Measurements from ENCODE around the gene DDX60. TPM values are rescaled to one million over a fixed set of nuclear protein-coding genes. Genes with fewer than 3 reads are reported as not detected.

Gene DDX60
- total RNA-seq, 1 experiment from 2014 or later = 9.2 TPM

DNA sequence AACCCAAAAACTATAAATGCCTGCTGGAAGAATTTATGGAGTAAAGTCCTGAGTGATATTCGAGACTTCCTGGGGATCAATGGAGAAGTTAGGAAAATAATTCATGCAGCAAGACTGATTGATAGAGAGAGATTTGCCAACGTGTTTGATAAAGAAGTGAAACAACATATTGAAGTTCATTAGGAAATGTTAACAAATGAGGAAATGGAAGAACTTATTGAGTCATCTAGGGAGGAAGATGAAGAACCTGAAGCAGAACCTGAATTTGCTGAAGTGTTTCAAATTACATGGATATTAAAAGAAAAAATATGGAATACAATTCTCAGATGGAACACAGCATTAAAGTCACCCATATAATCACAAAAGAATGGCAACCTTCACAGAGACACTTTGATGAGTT, 39.0 kb downstream of the DDX60 start:
- H3K79me2 ChIP-seq (ENCODE audit: low read length) = no peaks in the 10 kb centered on the region
- H3K9me2 ChIP-seq (replicated peaks; ENCODE audit: insufficient read depth, low read length) = no peaks in the 10 kb centered on the region
- H3K9me3 ChIP-seq (ENCODE audit: low read length) = no peaks in the 10 kb centered on the region
- no peak for DNase-seq
- H3K4me3 ChIP-seq (ENCODE audit: low read length) = no peak overlapping the region
- no peaks in the 10 kb centered on the region for H3K4me1 ChIP-seq (ENCODE audit: low read length)
- H3K36me3 ChIP-seq (ENCODE audit: insufficient read depth, low read length) = no peaks in the 10 kb centered on the region
- H2AFZ ChIP-seq (ENCODE audit: low read length) = no peak overlapping the region
- no peak overlapping the region for H3K9ac ChIP-seq (ENCODE audit: low read length)
- H3K27ac ChIP-seq (ENCODE audit: low read length) = no peak overlapping the region
- H4K20me1 ChIP-seq (ENCODE audit: insufficient read depth, low read depth, low read length) = no peaks in the 10 kb centered on the region
- no peak overlapping the region for H3K4me2 ChIP-seq (ENCODE audit: low read depth, low read length, poor library complexity, severe bottlenecking)
- no peaks in the 10 kb centered on the region for H3K27me3 ChIP-seq (ENCODE audit: low read length)

DNA sequence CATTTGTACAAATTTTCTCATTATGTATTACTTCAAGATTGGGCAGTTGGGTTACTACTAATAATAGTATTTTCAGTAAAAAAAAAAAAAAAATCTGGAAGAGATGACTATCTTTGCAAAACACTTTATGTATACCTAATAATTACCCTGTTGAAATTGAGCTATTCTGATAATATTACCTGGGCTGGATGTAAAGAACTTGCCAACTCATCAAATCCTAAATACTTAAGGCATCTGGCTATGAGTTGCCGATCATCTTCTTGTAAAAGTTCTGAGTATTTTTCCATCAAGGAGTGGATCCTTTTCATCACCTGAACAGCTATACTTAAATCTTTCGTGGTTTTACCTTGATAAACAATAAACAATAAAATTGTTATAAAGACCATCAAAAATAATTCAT, 42.7 kb downstream of the DDX60 start:
- Histone ChIP-seq H3K27ac (ENCODE audit: low read length) (no peak overlapping the region), H3K9ac (ENCODE audit: low read length) (no peak overlapping the region), H3K4me2 (ENCODE audit: low read depth, low read length, poor library complexity, severe bottlenecking) (no peak overlapping the region), H3K27me3 (ENCODE audit: low read length) (no peaks in the 10 kb centered on the region), H4K20me1 (ENCODE audit: insufficient read depth, low read depth, low read length) (no peaks in the 10 kb centered on the region), H3K9me2 (replicated peaks; ENCODE audit: insufficient read depth, low read length) (no peaks in the 10 kb centered on the region), H3K36me3 (ENCODE audit: insufficient read depth, low read length) (no peaks in the 10 kb centered on the region), H2AFZ (ENCODE audit: low read length) (no peak overlapping the region), H3K79me2 (ENCODE audit: low read length) (no peaks in the 10 kb centered on the region), H3K9me3 (ENCODE audit: low read length) (no peaks in the 10 kb centered on the region), H3K4me3 (ENCODE audit: low read length) (no peak overlapping the region), H3K4me1 (ENCODE audit: low read length) (no peaks in the 10 kb centered on the region)
- no peak for DNase-seq

DNA sequence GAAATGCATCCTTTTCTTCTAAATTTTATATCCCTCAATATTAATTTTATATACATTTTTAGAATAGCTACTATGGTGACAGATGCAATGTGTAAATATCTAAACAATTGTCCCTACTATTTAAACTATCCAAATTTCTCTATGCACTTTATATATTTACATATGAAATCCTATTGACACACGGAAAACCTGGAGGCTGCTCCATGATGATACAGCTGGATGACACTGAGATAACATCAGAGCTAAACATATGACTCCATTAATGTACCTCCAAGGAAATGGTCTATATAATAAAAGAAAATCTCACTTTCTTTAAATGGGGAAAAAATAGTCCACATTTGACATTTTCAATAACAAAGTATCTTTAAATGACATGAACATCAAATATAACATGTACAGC, 43.7 kb downstream of the DDX60 start:
- Histone ChIP-seq H3K36me3 (ENCODE audit: insufficient read depth, low read length) (no peaks in the 10 kb centered on the region), H3K4me3 (ENCODE audit: low read length) (no peak overlapping the region), H3K27me3 (ENCODE audit: low read length) (no peaks in the 10 kb centered on the region), H2AFZ (ENCODE audit: low read length) (no peak overlapping the region), H3K9me2 (replicated peaks; ENCODE audit: insufficient read depth, low read length) (no peaks in the 10 kb centered on the region), H3K4me2 (ENCODE audit: low read depth, low read length, poor library complexity, severe bottlenecking) (no peak overlapping the region), H3K27ac (ENCODE audit: low read length) (no peak overlapping the region), H3K4me1 (ENCODE audit: low read length) (no peaks in the 10 kb centered on the region), H3K9ac (ENCODE audit: low read length) (no peak overlapping the region), H3K9me3 (ENCODE audit: low read length) (no peaks in the 10 kb centered on the region), H3K79me2 (ENCODE audit: low read length) (no peaks in the 10 kb centered on the region), H4K20me1 (ENCODE audit: insufficient read depth, low read depth, low read length) (no peaks in the 10 kb centered on the region)
- no peak for DNase-seq

- Histone ChIP-seq H3K9me3 (ENCODE audit: low read length) (no peaks in the 10 kb centered on the region), H3K4me2 (ENCODE audit: low read depth, low read length, poor library complexity, severe bottlenecking) (no peak overlapping the region), H4K20me1 (ENCODE audit: insufficient read depth, low read depth, low read length) (no peaks in the 10 kb centered on the region), H2AFZ (ENCODE audit: low read length) (no peak overlapping the region), H3K27me3 (ENCODE audit: low read length) (no peaks in the 10 kb centered on the region), H3K27ac (ENCODE audit: low read length) (no peak overlapping the region), H3K4me3 (ENCODE audit: low read length) (no peak overlapping the region), H3K79me2 (ENCODE audit: low read length) (no peaks in the 10 kb centered on the region), H3K9ac (ENCODE audit: low read length) (no peak overlapping the region), H3K9me2 (replicated peaks; ENCODE audit: insufficient read depth, low read length) (no peaks in the 10 kb centered on the region), H3K36me3 (ENCODE audit: insufficient read depth, low read length) (no peaks in the 10 kb centered on the region), H3K4me1 (ENCODE audit: low read length) (no peaks in the 10 kb centered on the region)
- DNase-seq = no peak
These were observed 44.7 kb downstream of the DDX60 start for GRCh38 chr4:168273838-168274237.

DNA sequence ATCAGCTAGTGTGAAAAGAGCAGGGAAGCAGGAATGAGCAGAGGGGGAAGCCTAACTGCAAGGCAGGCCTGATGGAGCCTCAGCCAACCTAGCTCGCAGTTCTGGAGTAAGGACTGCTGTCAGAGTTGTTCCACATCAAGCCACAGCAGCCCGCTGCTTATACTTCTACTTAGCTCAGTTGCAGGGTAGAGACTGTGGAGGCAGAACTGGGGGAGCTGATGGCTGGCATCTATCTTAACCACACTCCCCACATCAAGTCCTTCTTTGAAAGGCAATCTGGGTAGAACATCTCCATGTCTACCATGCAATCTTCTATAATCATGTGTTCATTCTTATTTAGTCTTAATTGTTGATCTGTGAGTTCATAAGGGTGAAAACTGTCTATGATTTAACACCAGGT, 46.1 kb downstream of the DDX60 start:
- H3K79me2 ChIP-seq (ENCODE audit: low read length) = no peaks in the 10 kb centered on the region
- no peaks in the 10 kb centered on the region for H3K27me3 ChIP-seq (ENCODE audit: low read length)
- H3K27ac ChIP-seq (ENCODE audit: low read length) = no peak overlapping the region
- H3K4me1 ChIP-seq (ENCODE audit: low read length) = no peaks in the 10 kb centered on the region
- no peaks in the 10 kb centered on the region for H3K9me3 ChIP-seq (ENCODE audit: low read length)
- H3K9me2 ChIP-seq (replicated peaks; ENCODE audit: insufficient read depth, low read length) = no peaks in the 10 kb centered on the region
- H3K36me3 ChIP-seq (ENCODE audit: insufficient read depth, low read length) = no peaks in the 10 kb centered on the region
- H3K4me2 ChIP-seq (ENCODE audit: low read depth, low read length, poor library complexity, severe bottlenecking) = no peak overlapping the region
- no peak overlapping the region for H2AFZ ChIP-seq (ENCODE audit: low read length)
- H3K4me3 ChIP-seq (ENCODE audit: low read length) = no peak overlapping the region
- no peak for DNase-seq
- no peak overlapping the region for H3K9ac ChIP-seq (ENCODE audit: low read length)
- H4K20me1 ChIP-seq (ENCODE audit: insufficient read depth, low read depth, low read length) = no peaks in the 10 kb centered on the region

GRCh38 chr4:168269896-168270295, 48.7 kb downstream of the DDX60 start:
- no peak for DNase-seq
- Histone ChIP-seq H3K4me1 (ENCODE audit: low read length) (no peaks in the 10 kb centered on the region), H3K36me3 (ENCODE audit: insufficient read depth, low read length) (no peaks in the 10 kb centered on the region), H3K4me3 (ENCODE audit: low read length) (no peak overlapping the region), H3K9me2 (replicated peaks; ENCODE audit: insufficient read depth, low read length) (no peaks in the 10 kb centered on the region), H3K9me3 (ENCODE audit: low read length) (no peaks in the 10 kb centered on the region), H3K79me2 (ENCODE audit: low read length) (no peaks in the 10 kb centered on the region), H3K9ac (ENCODE audit: low read length) (no peak overlapping the region), H3K27ac (ENCODE audit: low read length) (no peak overlapping the region), H3K4me2 (ENCODE audit: low read depth, low read length, poor library complexity, severe bottlenecking) (no peak overlapping the region), H2AFZ (ENCODE audit: low read length) (no peak overlapping the region; the same call in 1 of the 2 replicates), H3K27me3 (ENCODE audit: low read length) (no peaks in the 10 kb centered on the region), H4K20me1 (ENCODE audit: insufficient read depth, low read depth, low read length) (no peaks in the 10 kb centered on the region)

GRCh38 chr4:168265327-168265726, 53.2 kb downstream of the DDX60 start:
- no peaks in the 10 kb centered on the region for H3K27me3 ChIP-seq (ENCODE audit: low read length)
- H3K36me3 ChIP-seq (ENCODE audit: insufficient read depth, low read length) = no peaks in the 10 kb centered on the region
- DNase-seq = no peak

GRCh38 chr4:168264903-168265302, 53.6 kb downstream of the DDX60 start:
- no peak overlapping the region for H3K9ac ChIP-seq (ENCODE audit: low read length)
- no peaks in the 10 kb centered on the region for H3K36me3 ChIP-seq (ENCODE audit: insufficient read depth, low read length)
- H3K27ac ChIP-seq (ENCODE audit: low read length) = no peak overlapping the region
- no peak overlapping the region for H3K4me3 ChIP-seq (ENCODE audit: low read length)
- no peak overlapping the region for H3K4me2 ChIP-seq (ENCODE audit: low read depth, low read length, poor library complexity, severe bottlenecking)
- no peaks in the 10 kb centered on the region for H3K9me2 ChIP-seq (replicated peaks; ENCODE audit: insufficient read depth, low read length)
- H3K79me2 ChIP-seq (ENCODE audit: low read length) = no peaks in the 10 kb centered on the region
- no peak overlapping the region for H2AFZ ChIP-seq (ENCODE audit: low read length)
- no peaks in the 10 kb centered on the region for H3K4me1 ChIP-seq (ENCODE audit: low read length)
- H4K20me1 ChIP-seq (ENCODE audit: insufficient read depth, low read depth, low read length) = no peaks in the 10 kb centered on the region
- H3K9me3 ChIP-seq (ENCODE audit: low read length) = no peaks in the 10 kb centered on the region
- no peaks in the 10 kb centered on the region for H3K27me3 ChIP-seq (ENCODE audit: low read length)
- DNase-seq = no peak

More at GRCh38 chr4:168265327-168265726, 53.2 kb downstream of the DDX60 start:
- Histone ChIP-seq H3K27ac (ENCODE audit: low read length) (no peak overlapping the region), H3K9me2 (replicated peaks; ENCODE audit: insufficient read depth, low read length) (no peaks in the 10 kb centered on the region), H3K79me2 (ENCODE audit: low read length) (no peaks in the 10 kb centered on the region), H3K4me1 (ENCODE audit: low read length) (no peaks in the 10 kb centered on the region), H4K20me1 (ENCODE audit: insufficient read depth, low read depth, low read length) (no peaks in the 10 kb centered on the region), H3K9ac (ENCODE audit: low read length) (no peak overlapping the region), H3K4me3 (ENCODE audit: low read length) (no peak overlapping the region), H2AFZ (ENCODE audit: low read length) (no peak overlapping the region), H3K4me2 (ENCODE audit: low read depth, low read length, poor library complexity, severe bottlenecking) (no peak overlapping the region), H3K9me3 (ENCODE audit: low read length) (no peaks in the 10 kb centered on the region)

DNA sequence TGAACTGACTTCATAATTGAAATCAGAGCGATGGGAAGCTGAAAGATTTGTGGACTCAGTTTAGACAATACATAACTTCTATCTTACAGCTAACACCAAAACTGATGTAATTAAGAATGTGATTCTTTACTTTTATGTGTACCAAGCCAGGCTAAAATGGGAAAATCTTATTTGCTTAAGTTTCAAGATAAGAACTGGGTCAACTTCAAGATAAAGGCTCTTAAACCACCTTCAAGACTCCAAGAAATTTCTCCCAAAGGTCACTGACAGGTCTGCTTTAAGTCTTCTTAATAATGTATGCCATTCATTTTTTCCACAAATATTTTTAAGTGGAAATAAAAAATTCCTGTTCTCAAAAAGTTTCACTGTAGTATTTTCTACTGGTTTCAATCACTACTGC, 55.5 kb downstream of the DDX60 start:
- no peak for DNase-seq
- Histone ChIP-seq H3K9ac (ENCODE audit: low read length) (no peak overlapping the region), H4K20me1 (ENCODE audit: insufficient read depth, low read depth, low read length) (no peaks in the 10 kb centered on the region), H3K9me2 (replicated peaks; ENCODE audit: insufficient read depth, low read length) (no peaks in the 10 kb centered on the region), H3K27ac (ENCODE audit: low read length) (no peak overlapping the region), H3K79me2 (ENCODE audit: low read length) (no peaks in the 10 kb centered on the region), H3K4me2 (ENCODE audit: low read depth, low read length, poor library complexity, severe bottlenecking) (no peak overlapping the region), H3K9me3 (ENCODE audit: low read length) (no peaks in the 10 kb centered on the region), H3K27me3 (ENCODE audit: low read length) (no peaks in the 10 kb centered on the region), H3K4me3 (ENCODE audit: low read length) (no peak overlapping the region), H3K36me3 (ENCODE audit: insufficient read depth, low read length) (no peaks in the 10 kb centered on the region), H2AFZ (ENCODE audit: low read length) (no peak overlapping the region), H3K4me1 (ENCODE audit: low read length) (peaks cover 2% of the 10 kb centered on the region; the same call in 1 of the 2 replicates)

Data from Karpas-422 (cell line).